ENCODE data around the gene TM4SF4. TPM values are rescaled to one million over a fixed set of nuclear protein-coding genes. Genes with fewer than 3 reads are reported as not detected.

The TM4SF4 gene
- not detected in 2 replicates for total RNA-seq

GRCh38 chr3:149474250-149474817 is at the start of gene TM4SF4:
TSS of gene TM4SF4 (plus strand) at chr3:149474697. CDS start at chr3:149474878, 181 bp downstream.

Other genes starting within 250 kb of the TM4SF4 start
- under 0.01 and 0.46 TPM in 2 replicates for gene TM4SF18, start 141.1 kb upstream of the TM4SF4 start, total RNA-seq
- 17.5 and 59.2 TPM in 2 replicates for gene TM4SF1, start 97.0 kb upstream of the TM4SF4 start, total RNA-seq
- 33.3 and 56.1 TPM in 2 replicates for gene WWTR1, start 183.3 kb downstream of the TM4SF4 start, total RNA-seq

All from smooth muscle cell of the umbilical artery (primary cell).